PC-9 (cell line): ENCODE data around the gene B4GALT1.

Source experiments
- CTCF ChIP-seq: fragments of 200-600 bp; sonication (generic); conservative IDR thresholded peaks from 2 replicates; pipeline ENCODE4 v1.6.1; 2017; ENCODE audit warnings: mixed run types, antibody characterized with exemption, mild to moderate bottlenecking, moderate library complexity
- EZH2 ChIP-seq: fragments of 200-600 bp; sonication (generic); IDR thresholded peaks from 2 replicates; pipeline ENCODE4 v1.8.0; 2017; ENCODE audit warnings: antibody characterized with exemption, low read depth

DNA sequence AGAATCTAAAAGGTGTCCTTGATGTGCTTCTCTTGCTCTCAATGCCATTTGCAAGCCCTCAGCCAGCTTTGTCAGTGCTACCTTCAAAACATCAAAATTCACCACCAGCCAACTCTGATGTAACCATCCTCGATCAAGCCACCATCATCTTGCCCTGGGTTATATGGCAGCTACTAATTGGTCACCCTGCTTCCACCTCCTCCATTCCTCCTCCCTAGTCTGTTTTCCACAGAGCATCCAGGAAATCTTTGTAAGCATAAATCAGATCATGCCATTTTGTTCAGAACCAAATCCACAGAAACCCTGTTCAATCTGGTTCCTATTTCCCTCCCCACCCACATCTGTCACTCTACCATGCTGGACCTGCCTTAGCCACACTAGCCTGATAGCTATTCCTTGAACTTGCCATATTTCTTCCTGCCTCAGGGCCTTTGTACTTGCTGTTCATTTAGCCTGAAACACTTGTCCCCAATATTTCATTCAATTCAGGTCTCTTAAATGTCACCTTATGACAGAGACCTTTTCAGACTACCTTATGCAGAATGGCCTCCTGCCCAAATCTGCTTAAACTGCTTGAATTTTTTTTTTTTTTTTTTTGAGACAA is 1.9 kb upstream of the B4GALT1 start:
- TF ChIP-seq CTCF (no peak), EZH2 (no peak)
